HCEC 1CT (cell line): Measurements from ENCODE around the gene ANKRD23.
A peak's percentile ranks its signal among the peaks of the same experiment; 100 is the strongest.

Experiments
- DNase-seq: peaks from one replicate; pipeline ENCODE4 v3.0.0-alpha.2; 2017

Gene ANKRD23

GRCh38 chr2:96835830-96836229 is 8.0 kb downstream of the ANKRD23 start:
- DNase-seq: no peak

GRCh38 chr2:96832754-96833507 is 10.9 kb downstream of the ANKRD23 start:
- DNase-seq: peak; percentile 11

GRCh38 chr2:96832408-96832753 is 11.4 kb downstream of the ANKRD23 start:
- no peak for DNase-seq

GRCh38 chr2:96831679-96832078 is 12.1 kb downstream of the ANKRD23 start:
- DNase-seq: no peak

GRCh38 chr2:96830044-96830562 is 13.7 kb downstream of the ANKRD23 start:
- no peak for DNase-seq

- DNase-seq: no peak
These were observed 14.9 kb downstream of the ANKRD23 start for GRCh38 chr2:96828874-96829273.

- DNase-seq: no peak
These were observed 15.4 kb downstream of the ANKRD23 start for GRCh38 chr2:96828436-96828835.

GRCh38 chr2:96826546-96827278 is 17.1 kb downstream of the ANKRD23 start:
- DNase-seq: no peak

GRCh38 chr2:96825057-96825456 is 18.8 kb downstream of the ANKRD23 start:
- no peak for DNase-seq

- DNase-seq: no peak
These were observed 19.5 kb downstream of the ANKRD23 start for GRCh38 chr2:96824079-96824870.

GRCh38 chr2:96823198-96823597 is 20.6 kb downstream of the ANKRD23 start:
- no peak for DNase-seq

GRCh38 chr2:96822786-96823185 is 21.0 kb downstream of the ANKRD23 start:
- no peak for DNase-seq

- DNase-seq: no peak
These were observed 22.6 kb downstream of the ANKRD23 start for GRCh38 chr2:96821113-96821675.

- DNase-seq: no peak
These were observed 23.8 kb downstream of the ANKRD23 start for GRCh38 chr2:96819876-96820511.

GRCh38 chr2:96819128-96819875 is 24.5 kb downstream of the ANKRD23 start:
- no peak for DNase-seq

- no peak for DNase-seq
These were observed 25.9 kb downstream of the ANKRD23 start for GRCh38 chr2:96817882-96818281.

GRCh38 chr2:96816836-96817702 is 26.8 kb downstream of the ANKRD23 start:
- DNase-seq: no peak

GRCh38 chr2:96816127-96816835 is 27.5 kb downstream of the ANKRD23 start, which contains the start of gene CNNM3:
Gene CNNM3 (plus strand): TSS chr2:96816268. CDS start chr2:96816278, 10 bp downstream.
- DNase-seq: peak; percentile 92

- peak; percentile 57 for DNase-seq
These were observed 28.3 kb downstream of the ANKRD23 start for GRCh38 chr2:96815326-96816126.
